Neural cell (in vitro differentiated cells): Measurements from ENCODE around the gene LEP. TPM values are rescaled to one million over a fixed set of nuclear protein-coding genes. Genes with fewer than 3 reads are reported as not detected.

ENCODE experiments used
- H2AFZ ChIP-seq: fragments of 200-600, 300-800 bp; sonication (generic), shearing (Covaris generic); 2 replicates; pipeline ENCODE4 v1.6.0; 2014; ENCODE audit warnings: low read depth, mild to moderate bottlenecking, antibody characterized with exemption, low read length, moderate library complexity
- H3F3A ChIP-seq: fragments of 200-600 bp; shearing (Covaris generic); 2 replicates; pipeline ENCODE4 v1.6.1; 2016; ENCODE audit warnings: mild to moderate bottlenecking, moderate library complexity, mixed read lengths, antibody characterized with exemption, low read length; ENCODE audit not compliant: insufficient read depth, poor library complexity, severe bottlenecking
- H3K27ac ChIP-seq: fragments of 200-600, 300-800 bp; sonication (generic), shearing (Covaris generic); 2 replicates; pipeline ENCODE4 v1.5.1; 2014; ENCODE audit warnings: mild to moderate bottlenecking, low read length, moderate library complexity
- H3K27me3 ChIP-seq: fragments of 300-800, 200-600 bp; sonication (generic), shearing (Covaris generic); 2 replicates; pipeline ENCODE4 v1.6.0; 2014; ENCODE audit warnings: mild to moderate bottlenecking, low read depth, low read length, moderate library complexity; ENCODE audit not compliant: insufficient read depth
- H3K36me3 ChIP-seq: fragments of 300-800, 200-600 bp; sonication (generic), shearing (Covaris generic); 2 replicates; pipeline ENCODE4 v1.5.1; 2014; ENCODE audit warnings: mild to moderate bottlenecking, antibody characterized with exemption, low read length, moderate library complexity; ENCODE audit not compliant: insufficient read depth
- H3K4me2 ChIP-seq: fragments of 300-800, 200-600 bp; sonication (generic), shearing (Covaris generic); 2 replicates; pipeline ENCODE4 v1.6.0; 2014; ENCODE audit warnings: mild to moderate bottlenecking, low read length
- H3K4me3 ChIP-seq: fragments of 300-800, 200-600 bp; sonication (generic), shearing (Covaris generic); 2 replicates; pipeline ENCODE4 v1.5.1; 2014; ENCODE audit warnings: mild to moderate bottlenecking, low read length, moderate library complexity
- H3K79me2 ChIP-seq: fragments of 200-600 bp; shearing (Covaris generic); replicated peaks from 2 replicates; pipeline ENCODE4 v1.6.0; 2014; ENCODE audit warnings: mild to moderate bottlenecking, low read length, moderate library complexity; ENCODE audit not compliant: insufficient read depth
- H3K9ac ChIP-seq: fragments of 300-800, 200-600 bp; sonication (generic), shearing (Covaris generic); 2 replicates; pipeline ENCODE4 v1.6.1; 2016; ENCODE audit warnings: mild to moderate bottlenecking, low read length, mixed read lengths
- H3K9me2 ChIP-seq: fragments of 200-600 bp; shearing (Covaris generic); 2 replicates; pipeline ENCODE4 v1.6.1; 2016; ENCODE audit warnings: mild to moderate bottlenecking, low read length, mixed read lengths; ENCODE audit not compliant: insufficient read depth
- H3K9me3 ChIP-seq: fragments of 200-600, 300-800 bp; sonication (generic), shearing (Covaris generic); 2 replicates; pipeline ENCODE4 v1.6.1; 2016; ENCODE audit warnings: mild to moderate bottlenecking, mixed run types, low read length, moderate library complexity, mixed read lengths
- H4K20me1 ChIP-seq: fragments of 200-600 bp; shearing (Covaris generic); 2 replicates; pipeline ENCODE4 v1.6.1; 2016; ENCODE audit warnings: mild to moderate bottlenecking, mixed run types; ENCODE audit not compliant: insufficient read depth
- CTCF ChIP-seq: fragments of 450-650 bp; IDR thresholded peaks from 2 replicates; pipeline ENCODE4 v1.5.1; 2014; ENCODE audit warnings: antibody characterized with exemption, mild to moderate bottlenecking, moderate library complexity; ENCODE audit not compliant: poor library complexity, severe bottlenecking
- EP300 ChIP-seq: fragments of 450-650 bp; conservative IDR thresholded peaks from 2 replicates; pipeline ENCODE4 v1.6.1; 2014; ENCODE audit warnings: antibody characterized with exemption, mild to moderate bottlenecking, moderate library complexity; ENCODE audit not compliant: poor library complexity, severe bottlenecking
- EZH2 ChIP-seq: fragments of 200-600, 300-800 bp; shearing (Covaris generic), sonication (generic); IDR thresholded peaks from 2 replicates; pipeline ENCODE4 v1.6.1; 2014; ENCODE audit warnings: antibody characterized with exemption, low read length, borderline replicate concordance, mild to moderate bottlenecking; ENCODE audit not compliant: insufficient read depth, poor library complexity, severe bottlenecking
- POLR2AphosphoS5 ChIP-seq: IDR thresholded peaks from 2 replicates; pipeline ENCODE4 v1.6.1; 2012
- RAD21 ChIP-seq: fragments of 450-650 bp; conservative IDR thresholded peaks from 2 replicates; pipeline ENCODE4 v1.6.1; 2014; ENCODE audit warnings: antibody characterized with exemption, mild to moderate bottlenecking, moderate library complexity
- REST ChIP-seq: IDR thresholded peaks from 2 replicates; pipeline ENCODE4 v1.6.1; 2012; ENCODE audit warnings: borderline replicate concordance
- SMC3 ChIP-seq: fragments of 450-650 bp; conservative IDR thresholded peaks from 2 replicates; pipeline ENCODE4 v1.6.1; 2014; ENCODE audit warnings: antibody characterized with exemption, mild to moderate bottlenecking, moderate library complexity; ENCODE audit not compliant: poor library complexity
- TAF1 ChIP-seq: IDR thresholded peaks from 2 replicates; pipeline ENCODE4 v1.6.1; 2012; ENCODE audit warnings: low read depth
- polyA plus RNA-seq: library from polyadenylated mRNA; depleted of rRNA; stranded (reverse); fragments of >200 nt; gene quantifications from 2 replicates; pipeline ENCODE4 v1.2.3, GENCODE V29; 2014

The LEP gene
- polyA plus RNA-seq, 1 donor from 2014 or later: not detected

DNA sequence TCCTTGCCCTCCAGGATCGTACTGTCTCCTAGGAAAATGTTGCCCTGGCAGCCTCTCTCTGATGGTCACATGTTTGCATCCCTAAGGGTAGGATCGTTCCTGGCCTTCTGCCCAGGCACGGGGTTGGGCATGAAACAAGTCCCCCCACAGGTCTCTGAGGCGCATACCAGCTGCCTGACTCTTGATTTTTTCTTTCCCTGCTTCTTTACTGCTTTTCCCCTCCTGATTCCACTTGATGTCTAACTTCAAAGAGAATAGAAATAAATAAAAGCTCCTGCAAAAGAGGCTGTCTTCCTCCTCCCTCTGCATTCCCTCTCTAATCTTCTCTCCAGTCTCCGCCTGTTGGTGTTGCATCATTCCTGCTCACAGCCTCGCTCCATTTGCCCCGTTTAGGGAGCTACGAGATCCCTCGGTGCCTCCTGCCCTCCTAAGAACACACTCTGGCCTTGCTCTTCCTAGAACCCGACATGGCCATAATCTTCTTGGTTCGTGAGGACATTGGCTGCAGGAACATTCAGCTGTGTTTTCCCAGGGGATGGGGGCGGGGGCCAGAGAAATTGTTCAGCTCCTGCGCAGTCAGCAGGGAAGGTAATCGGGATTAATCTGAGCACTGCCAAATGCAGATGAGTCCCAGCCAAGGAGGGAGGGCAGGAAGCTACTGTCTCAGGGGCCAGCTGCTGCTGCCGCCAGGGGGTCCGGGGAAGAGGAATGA, 26.0 kb downstream of the LEP start:
- no peak overlapping the region for H3K9ac ChIP-seq
- H3K79me2 ChIP-seq: no peaks in the 10 kb centered on the region
- H3K4me3 ChIP-seq: no peak overlapping the region
- H3K9me3 ChIP-seq: no peaks in the 10 kb centered on the region
- H3K9me2 ChIP-seq: no peaks in the 10 kb centered on the region
- H4K20me1 ChIP-seq: no peaks in the 10 kb centered on the region
- H3K4me2 ChIP-seq: no peak overlapping the region
- H3K27me3 ChIP-seq: no peaks in the 10 kb centered on the region
- no peaks in the 10 kb centered on the region for H3K36me3 ChIP-seq
- H3F3A ChIP-seq: no peaks in the 10 kb centered on the region
- H3K27ac ChIP-seq: no peak overlapping the region
- peak overlapping the region; percentile 1 for H2AFZ ChIP-seq
- TF ChIP-seq RAD21: no peak
- no peak for TF ChIP-seq EP300
- TF ChIP-seq TAF1: no peak
- TF ChIP-seq POLR2AphosphoS5: no peak

DNA sequence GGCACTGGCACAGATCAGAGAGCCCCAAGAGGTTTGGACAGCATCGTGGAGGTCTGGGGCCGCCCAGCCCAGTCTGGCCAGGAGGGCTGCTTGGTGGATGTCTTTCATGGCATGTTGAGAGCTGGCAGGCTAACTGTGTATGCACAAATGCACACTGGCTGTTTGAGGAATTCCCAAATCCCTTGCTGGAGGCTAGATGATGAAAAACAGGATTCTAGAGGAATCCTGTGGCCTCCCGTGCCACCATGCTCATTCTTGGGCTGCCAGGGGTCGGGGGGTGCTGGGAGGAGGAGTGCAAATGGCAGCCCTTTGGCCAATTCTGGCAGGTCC, 26.5 kb downstream of the LEP start:
- Histone ChIP-seq H4K20me1 (no peaks in the 10 kb centered on the region), H3K9ac (no peak overlapping the region), H3K27me3 (no peaks in the 10 kb centered on the region), H3K4me2 (no peak overlapping the region), H3K79me2 (no peaks in the 10 kb centered on the region), H3K9me2 (no peaks in the 10 kb centered on the region), H3K27ac (no peak overlapping the region), H3K9me3 (no peaks in the 10 kb centered on the region), H3K4me3 (no peak overlapping the region), H3K36me3 (no peaks in the 10 kb centered on the region), H3F3A (no peaks in the 10 kb centered on the region), H2AFZ (peak overlapping the region; percentile 1)
- no peak for TF ChIP-seq REST
- TF ChIP-seq TAF1: no peak
- TF ChIP-seq RAD21: no peak
- no peak for TF ChIP-seq SMC3
- TF ChIP-seq CTCF: no peak
- no peak for TF ChIP-seq EZH2
- TF ChIP-seq POLR2AphosphoS5: no peak

- H3K27me3 ChIP-seq: no peaks in the 10 kb centered on the region
- no peaks in the 10 kb centered on the region for H3K9me3 ChIP-seq
- no peaks in the 10 kb centered on the region for H3F3A ChIP-seq
- no peaks in the 10 kb centered on the region for H4K20me1 ChIP-seq
- TF ChIP-seq TAF1 (no peak), RAD21 (no peak), SMC3 (no peak)
- no peak overlapping the region for H3K4me2 ChIP-seq
- H3K79me2 ChIP-seq: no peaks in the 10 kb centered on the region
- no peak overlapping the region for H2AFZ ChIP-seq
- H3K9ac ChIP-seq: no peak overlapping the region
- H3K9me2 ChIP-seq: no peaks in the 10 kb centered on the region
- no peak overlapping the region for H3K4me3 ChIP-seq
- H3K27ac ChIP-seq: no peak overlapping the region
- no peaks in the 10 kb centered on the region for H3K36me3 ChIP-seq
Observed at GRCh38 chr7:128268233-128268632, 27.2 kb downstream of the LEP start.
